SK-N-MC (cell line): ENCODE results near the gene IGFLR1.

Source experiments
- EZH2 ChIP-seq: fragments of 200-600 bp; sonication (generic); IDR thresholded peaks from one replicate; pipeline ENCODE4 v1.6.1; 2017; ENCODE audit warnings: antibody characterized with exemption
- FOXP2 ChIP-seq: optimal IDR thresholded peaks from 2 replicates; pipeline ENCODE3; 2011; ENCODE audit warnings: mild to moderate bottlenecking, moderate library complexity; ENCODE audit not compliant: insufficient read depth; ENCODE audit errors: extremely low read length, control extremely low read depth
- POLR2AphosphoS5 ChIP-seq: IDR thresholded peaks from 2 replicates; pipeline ENCODE4 v1.6.1; 2012; ENCODE audit warnings: mild to moderate bottlenecking, low read depth, low read length, borderline replicate concordance

DNA sequence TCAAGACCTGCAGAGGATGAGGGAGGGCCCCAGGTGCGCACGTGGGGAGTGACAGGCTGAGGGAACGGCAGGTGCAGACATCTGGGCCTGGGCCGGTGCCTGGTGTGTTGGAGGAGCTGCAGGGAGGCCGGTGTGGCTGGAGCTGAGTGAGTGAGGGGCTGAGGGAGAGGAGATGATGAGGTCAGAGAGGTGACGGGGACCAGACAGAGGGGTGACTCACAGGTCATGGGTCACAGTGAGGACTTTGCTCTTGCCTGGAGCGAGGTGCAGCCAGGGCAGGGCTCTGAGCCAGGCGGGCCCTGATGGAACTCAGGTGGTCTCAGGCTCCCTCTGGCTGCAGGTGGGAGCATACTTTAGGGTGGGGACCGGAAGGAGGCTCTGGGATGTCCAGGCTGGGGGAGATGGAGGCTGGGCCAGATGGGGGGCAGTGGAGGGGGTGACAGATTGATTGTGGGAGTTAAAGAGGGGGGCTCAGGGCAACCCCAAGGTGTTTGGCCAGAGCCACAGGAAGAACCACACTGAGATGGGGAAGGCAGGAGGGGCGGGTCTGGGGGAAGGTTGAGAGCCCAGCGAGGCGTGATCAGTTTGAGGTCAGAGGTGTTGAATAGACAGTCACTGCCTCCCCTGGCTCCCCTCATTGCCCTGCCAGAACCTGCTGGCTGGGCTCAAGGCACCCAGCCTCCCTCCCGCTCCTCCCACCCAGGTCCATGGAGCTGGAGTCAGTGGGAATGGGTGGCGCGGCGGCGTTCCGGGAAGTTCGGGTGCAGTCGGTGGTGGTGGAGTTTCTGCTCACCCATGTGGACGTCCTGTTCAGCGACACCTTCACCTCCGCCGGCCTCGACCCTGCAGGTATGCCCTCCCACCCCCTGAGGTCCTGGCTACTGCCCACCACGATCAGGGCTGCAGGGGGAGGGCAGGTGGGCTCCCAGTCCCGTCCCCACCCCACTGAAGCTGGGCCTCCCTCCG, 41.5 kb upstream of the IGFLR1 start:
- TF ChIP-seq EZH2 (no peak), POLR2AphosphoS5 (no peak), FOXP2 (no peak)
